ENCODE measurements around the gene TMEM87A. TPM values are rescaled to one million over a fixed set of nuclear protein-coding genes. Genes with fewer than 3 reads are reported as not detected.

Gene TMEM87A
- total RNA-seq, 1 donor from 2014 or later, result 67.4 TPM

Small RNAs within 50 kb of the gene (small RNA-seq; reads per million reads assigned to genes)
- gene MIR627, result 0.26 reads per million

Other genes starting within 250 kb of the TMEM87A start
- not detected for gene PLA2G4D, start 178.9 kb downstream of the TMEM87A start, total RNA-seq
- not detected for gene PLA2G4F, start 116.8 kb downstream of the TMEM87A start, total RNA-seq
- 52.3 TPM for gene VPS39, start 65.1 kb downstream of the TMEM87A start, total RNA-seq
- gene GANC, start 232 bp downstream of the TMEM87A start, total RNA-seq, result 13.6 TPM
- gene CAPN3, start 86.1 kb upstream of the TMEM87A start, total RNA-seq, result 1.1 TPM
- gene ZNF106, start 217.7 kb upstream of the TMEM87A start, total RNA-seq, result 52.4 TPM
- 26.4 TPM for gene SNAP23, start 222.2 kb upstream of the TMEM87A start, total RNA-seq

Measured in occipital lobe (tissue), 2 donors.